Measurements from ENCODE around the gene PUS10. TPM values are rescaled to one million over a fixed set of nuclear protein-coding genes. Genes with fewer than 3 reads are reported as not detected.

Gene PUS10
- total and polyA plus RNA-seq, 2 of the 13 experiments (the other 11 are each of a cell fraction or from before 2014, with no cell fraction given): 41.4 to 44.3 TPM

GRCh38 chr2:61018318-61018755, 282 bp upstream of the PUS10 start (continued):
- TF ChIP-seq, protein P1, sequence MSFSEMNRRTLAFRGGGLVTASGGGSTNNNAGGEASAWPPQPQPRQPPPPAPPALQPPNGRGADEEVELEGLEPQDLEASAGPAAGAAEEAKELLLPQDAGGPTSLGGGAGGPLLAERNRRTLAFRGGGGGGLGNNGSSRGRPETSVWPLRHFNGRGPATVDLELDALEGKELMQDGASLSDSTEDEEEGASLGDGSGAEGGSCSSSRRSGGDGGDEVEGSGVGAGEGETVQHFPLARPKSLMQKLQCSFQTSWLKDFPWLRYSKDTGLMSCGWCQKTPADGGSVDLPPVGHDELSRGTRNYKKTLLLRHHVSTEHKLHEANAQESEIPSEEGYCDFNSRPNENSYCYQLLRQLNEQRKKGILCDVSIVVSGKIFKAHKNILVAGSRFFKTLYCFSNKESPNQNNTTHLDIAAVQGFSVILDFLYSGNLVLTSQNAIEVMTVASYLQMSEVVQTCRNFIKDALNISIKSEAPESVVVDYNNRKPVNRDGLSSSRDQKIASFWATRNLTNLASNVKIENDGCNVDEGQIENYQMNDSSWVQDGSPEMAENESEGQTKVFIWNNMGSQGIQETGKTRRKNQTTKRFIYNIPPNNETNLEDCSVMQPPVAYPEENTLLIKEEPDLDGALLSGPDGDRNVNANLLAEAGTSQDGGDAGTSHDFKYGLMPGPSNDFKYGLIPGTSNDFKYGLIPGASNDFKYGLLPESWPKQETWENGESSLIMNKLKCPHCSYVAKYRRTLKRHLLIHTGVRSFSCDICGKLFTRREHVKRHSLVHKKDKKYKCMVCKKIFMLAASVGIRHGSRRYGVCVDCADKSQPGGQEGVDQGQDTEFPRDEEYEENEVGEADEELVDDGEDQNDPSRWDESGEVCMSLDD (CRISPR knock-in tag; IDR thresholded peaks at IDR 0.05; ENCODE audit: borderline replicate concordance): no peak; the same call in 1 of the 2 replicates
- TF ChIP-seq UBTF (CRISPR knock-in tag; IDR thresholded peaks at IDR 0.05) (no peak), ZNF891 (CRISPR knock-in tag; IDR thresholded peaks at IDR 0.05) (no peak), ZNF737 (CRISPR knock-in tag; IDR thresholded peaks at IDR 0.05; ENCODE audit: borderline replicate concordance) (no peak), CENPX (CRISPR knock-in tag; IDR thresholded peaks at IDR 0.05) (no peak), FOXC1 (CRISPR knock-in tag; IDR thresholded peaks at IDR 0.05; ENCODE audit: borderline replicate concordance) (no peak), ZBTB4 (CRISPR knock-in tag; IDR thresholded peaks at IDR 0.05; ENCODE audit: borderline replicate concordance) (no peak), NFRKB (IDR thresholded peaks at IDR 0.05) (no peak), GLMP (CRISPR knock-in tag; IDR thresholded peaks at IDR 0.05; ENCODE audit: borderline replicate concordance) (no peak), RELA (CRISPR knock-in tag; IDR thresholded peaks at IDR 0.05) (no peak), TMF1 (CRISPR knock-in tag; IDR thresholded peaks at IDR 0.05; ENCODE audit: low read depth) (no peak), EED (CRISPR knock-in tag; IDR thresholded peaks at IDR 0.05) (no peak)
- TF ChIP-seq, protein P2, sequence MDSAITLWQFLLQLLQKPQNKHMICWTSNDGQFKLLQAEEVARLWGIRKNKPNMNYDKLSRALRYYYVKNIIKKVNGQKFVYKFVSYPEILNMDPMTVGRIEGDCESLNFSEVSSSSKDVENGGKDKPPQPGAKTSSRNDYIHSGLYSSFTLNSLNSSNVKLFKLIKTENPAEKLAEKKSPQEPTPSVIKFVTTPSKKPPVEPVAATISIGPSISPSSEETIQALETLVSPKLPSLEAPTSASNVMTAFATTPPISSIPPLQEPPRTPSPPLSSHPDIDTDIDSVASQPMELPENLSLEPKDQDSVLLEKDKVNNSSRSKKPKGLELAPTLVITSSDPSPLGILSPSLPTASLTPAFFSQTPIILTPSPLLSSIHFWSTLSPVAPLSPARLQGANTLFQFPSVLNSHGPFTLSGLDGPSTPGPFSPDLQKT (CRISPR knock-in tag; IDR thresholded peaks at IDR 0.05; ENCODE audit: borderline replicate concordance): no peak
- TF ChIP-seq, protein P3, sequence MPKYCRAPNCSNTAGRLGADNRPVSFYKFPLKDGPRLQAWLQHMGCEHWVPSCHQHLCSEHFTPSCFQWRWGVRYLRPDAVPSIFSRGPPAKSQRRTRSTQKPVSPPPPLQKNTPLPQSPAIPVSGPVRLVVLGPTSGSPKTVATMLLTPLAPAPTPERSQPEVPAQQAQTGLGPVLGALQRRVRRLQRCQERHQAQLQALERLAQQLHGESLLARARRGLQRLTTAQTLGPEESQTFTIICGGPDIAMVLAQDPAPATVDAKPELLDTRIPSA (CRISPR knock-in tag; IDR thresholded peaks at IDR 0.05; ENCODE audit: borderline replicate concordance): no peak
- TF ChIP-seq, protein P4, sequence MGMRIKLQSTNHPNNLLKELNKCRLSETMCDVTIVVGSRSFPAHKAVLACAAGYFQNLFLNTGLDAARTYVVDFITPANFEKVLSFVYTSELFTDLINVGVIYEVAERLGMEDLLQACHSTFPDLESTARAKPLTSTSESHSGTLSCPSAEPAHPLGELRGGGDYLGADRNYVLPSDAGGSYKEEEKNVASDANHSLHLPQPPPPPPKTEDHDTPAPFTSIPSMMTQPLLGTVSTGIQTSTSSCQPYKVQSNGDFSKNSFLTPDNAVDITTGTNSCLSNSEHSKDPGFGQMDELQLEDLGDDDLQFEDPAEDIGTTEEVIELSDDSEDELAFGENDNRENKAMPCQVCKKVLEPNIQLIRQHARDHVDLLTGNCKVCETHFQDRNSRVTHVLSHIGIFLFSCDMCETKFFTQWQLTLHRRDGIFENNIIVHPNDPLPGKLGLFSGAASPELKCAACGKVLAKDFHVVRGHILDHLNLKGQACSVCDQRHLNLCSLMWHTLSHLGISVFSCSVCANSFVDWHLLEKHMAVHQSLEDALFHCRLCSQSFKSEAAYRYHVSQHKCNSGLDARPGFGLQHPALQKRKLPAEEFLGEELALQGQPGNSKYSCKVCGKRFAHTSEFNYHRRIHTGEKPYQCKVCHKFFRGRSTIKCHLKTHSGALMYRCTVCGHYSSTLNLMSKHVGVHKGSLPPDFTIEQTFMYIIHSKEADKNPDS (CRISPR knock-in tag; IDR thresholded peaks at IDR 0.05): no peak

Measured in HepG2 (cell line).